HG02571 (cell line): ENCODE data around the gene TOMM5.
A peak's percentile ranks its signal among the peaks of the same experiment; 100 is the strongest.
"Not testable (repeated sequence)": the region's sequence is repeated elsewhere in the genome, so short reads cannot be mapped to it uniquely, and the experiment has no call there.

ENCODE experiments used
- ATAC-seq: cut with Tn5 transposase; IDR thresholded peaks from one replicate; pipeline ENCODE4 v1.9.1; 2021; ENCODE audit warnings: mild to moderate bottlenecking, moderate library complexity; ENCODE audit not compliant: unreplicated experiment

Gene TOMM5

GRCh38 chr9:37617161-37617560, 24.8 kb upstream of the TOMM5 start:
- ATAC-seq: no peak

- ATAC-seq: no peak
These were observed 19.6 kb upstream of the TOMM5 start for GRCh38 chr9:37611961-37612360.

GRCh38 chr9:37611014-37611413, 18.6 kb upstream of the TOMM5 start:
- no peak for ATAC-seq

- ATAC-seq: no peak
These were observed 17.5 kb upstream of the TOMM5 start for GRCh38 chr9:37609735-37610397.

GRCh38 chr9:37608250-37608649, 15.9 kb upstream of the TOMM5 start:
- no peak for ATAC-seq

GRCh38 chr9:37604296-37604695, 11.9 kb upstream of the TOMM5 start:
- no peak for ATAC-seq

- ATAC-seq: no peak
These were observed 10.4 kb upstream of the TOMM5 start for GRCh38 chr9:37602817-37603216.

- not testable (repeated sequence) for ATAC-seq
These were observed 9.7 kb upstream of the TOMM5 start for GRCh38 chr9:37602061-37602460.

DNA sequence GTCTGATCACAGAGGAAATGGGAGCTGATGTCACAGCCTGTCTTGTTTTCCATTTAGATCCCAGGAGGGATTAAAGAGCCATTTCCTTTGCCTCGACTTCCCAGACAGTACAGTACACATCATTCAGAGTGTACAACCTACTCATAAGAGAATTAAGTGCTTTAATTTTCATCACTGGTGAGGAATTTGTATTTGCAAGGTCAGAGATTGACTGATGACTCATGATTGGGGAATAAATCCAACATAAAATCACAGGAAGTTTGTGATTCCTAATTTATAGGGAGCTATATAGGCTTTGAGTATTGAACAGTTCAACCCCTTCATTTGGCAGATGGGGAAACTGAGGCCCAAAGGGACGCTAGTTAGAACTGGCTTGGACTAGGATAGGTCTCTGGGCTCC, 4.1 kb upstream of the TOMM5 start:
- no peak for ATAC-seq

- no peak for ATAC-seq
These were observed 1.6 kb upstream of the TOMM5 start for GRCh38 chr9:37593883-37594448.

DNA sequence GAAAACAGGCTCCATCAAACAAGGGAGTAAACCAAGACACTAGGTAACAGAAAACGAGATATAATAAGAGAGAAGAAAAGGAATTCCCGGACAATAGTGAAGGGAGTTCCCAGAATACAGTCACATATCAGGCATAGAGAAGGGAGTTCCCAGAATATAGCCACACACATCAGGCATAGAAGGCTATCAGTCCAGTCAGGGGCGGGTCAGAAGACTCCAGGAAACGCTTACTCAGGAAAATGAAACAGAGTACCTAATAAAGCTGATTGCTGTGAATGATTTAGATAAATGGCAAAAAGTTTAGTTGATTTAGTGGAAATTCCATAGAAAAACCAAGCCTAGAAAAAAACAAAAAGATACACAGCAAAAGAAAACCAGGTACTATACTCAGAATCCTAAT, 4.9 kb downstream of the TOMM5 start:
- no peak for ATAC-seq

DNA sequence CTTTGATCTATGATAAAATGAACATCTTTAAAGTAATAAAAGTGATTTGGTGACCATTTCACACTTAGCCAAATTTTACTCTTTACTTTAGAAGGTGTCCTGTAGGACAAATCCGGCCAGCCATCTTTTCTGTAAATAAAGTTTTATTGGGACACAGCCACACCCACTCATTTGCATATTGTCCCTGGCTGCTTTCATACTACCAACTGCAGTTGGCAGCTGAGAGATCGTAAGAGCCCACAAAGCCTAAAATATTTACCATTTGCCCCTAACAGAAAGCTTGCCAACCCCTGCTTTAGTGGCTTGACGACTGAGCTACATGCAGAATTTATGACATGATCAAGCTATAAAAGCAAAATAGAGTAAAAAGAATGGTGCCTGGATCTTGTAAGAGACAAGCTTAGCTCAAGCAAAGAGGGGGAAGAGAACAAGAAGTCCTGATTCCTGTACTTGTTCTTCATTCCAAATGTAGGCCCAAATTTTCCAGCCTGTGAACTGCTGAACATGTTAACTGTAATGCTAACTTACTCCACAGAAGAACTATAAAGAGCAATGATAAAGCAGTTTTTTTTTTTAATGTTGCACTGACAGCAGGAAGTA, 8.8 kb downstream of the TOMM5 start:
- ATAC-seq: no peak

DNA sequence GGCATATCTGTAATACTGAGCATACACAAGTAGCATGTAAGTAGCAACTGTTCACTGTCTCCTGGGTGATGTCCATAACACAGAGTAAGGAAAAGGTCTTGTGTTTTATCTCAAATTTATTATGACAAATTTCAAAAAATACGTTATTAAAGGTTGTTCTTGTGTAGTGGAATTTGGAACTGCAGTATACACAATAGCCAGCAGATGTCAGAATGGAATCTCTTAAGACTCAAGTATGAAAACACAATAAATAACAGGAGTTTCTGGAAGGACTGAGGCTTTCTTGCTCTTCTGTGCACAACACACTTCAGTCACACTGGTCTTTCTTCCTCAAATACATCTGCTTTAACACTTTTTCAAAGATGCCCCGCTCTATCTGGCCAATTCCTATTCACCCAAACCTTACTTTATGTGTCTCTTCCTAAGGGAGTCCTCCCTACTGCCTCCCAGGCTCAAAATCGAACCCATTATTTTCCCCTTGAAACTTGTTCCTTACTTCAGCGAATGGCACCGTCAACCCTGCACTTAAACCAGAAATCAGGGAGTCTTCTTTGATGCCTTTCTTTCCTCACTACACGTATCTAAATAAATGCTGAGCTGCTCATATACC, 9.7 kb downstream of the TOMM5 start:
- no peak for ATAC-seq

- ATAC-seq: peak; percentile 79
These were observed 16.3 kb downstream of the TOMM5 start, which contains the start of gene FBXO10 for GRCh38 chr9:37575921-37576721. FBXO10 (minus strand) TSS chr9:37576380; CDS start chr9:37541768, 34,612 bp downstream.

DNA sequence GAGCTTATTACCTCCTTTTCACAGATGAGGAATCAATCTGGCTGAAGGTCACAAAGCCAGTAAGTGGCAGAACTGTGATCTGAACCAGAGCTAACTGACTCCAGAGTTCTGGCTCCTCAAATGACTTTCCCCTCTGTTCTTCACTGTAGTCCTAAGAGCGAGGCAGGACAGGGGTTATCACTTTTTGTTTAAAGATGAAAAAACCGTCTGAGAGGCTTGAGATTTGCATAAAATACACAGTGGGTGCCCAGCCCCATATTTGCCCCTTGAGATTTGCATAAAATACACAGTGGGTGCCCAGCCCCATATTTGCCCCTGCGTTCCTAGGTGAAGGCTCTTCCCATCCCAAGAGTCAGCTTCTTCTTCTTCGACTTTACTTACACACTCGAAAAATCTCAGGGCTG, 16.9 kb downstream of the TOMM5 start:
- ATAC-seq: peak; percentile 60

DNA sequence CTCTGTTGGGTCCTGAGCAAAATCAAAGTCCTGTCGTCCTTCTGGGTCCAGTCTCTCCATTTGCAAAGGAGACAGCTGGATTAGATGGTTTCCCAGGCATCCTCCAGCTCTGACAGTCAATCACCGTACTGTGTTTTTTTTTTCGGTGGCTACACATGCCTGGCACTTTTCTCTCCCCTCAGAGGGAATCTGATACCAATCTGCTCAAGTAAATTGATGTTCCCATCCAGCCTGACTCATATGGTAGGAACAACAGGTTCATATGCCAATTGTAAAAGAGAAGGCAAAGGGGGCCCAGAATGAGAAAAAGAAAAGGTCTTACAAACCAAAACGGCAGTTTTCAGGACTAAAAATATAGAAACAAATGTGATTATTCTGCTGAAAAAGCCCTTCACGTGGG, 17.4 kb downstream of the TOMM5 start:
- no peak for ATAC-seq

- ATAC-seq: no peak
These were observed 18.1 kb downstream of the TOMM5 start for GRCh38 chr9:37574241-37574721.

- no peak for ATAC-seq
These were observed 21.1 kb downstream of the TOMM5 start for GRCh38 chr9:37571282-37571681.

DNA sequence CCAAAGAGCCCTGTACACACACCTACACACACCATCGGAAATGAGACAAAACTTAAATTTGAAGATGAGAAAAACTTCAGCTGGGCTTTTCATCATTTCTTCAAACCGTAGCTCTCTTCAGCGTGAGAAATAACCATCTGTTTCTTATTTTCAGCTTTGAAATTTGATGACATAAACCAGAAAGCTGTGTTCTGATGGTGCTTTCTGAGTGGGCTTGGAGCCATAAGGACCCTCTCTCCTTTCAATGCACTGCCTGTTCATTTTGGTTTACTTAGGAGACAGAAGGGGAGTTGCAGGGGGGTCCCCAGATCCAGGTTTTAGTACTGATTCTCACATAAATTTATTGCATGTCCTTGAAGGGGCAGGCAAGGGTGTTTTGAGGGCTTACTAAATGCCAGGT, 25.7 kb downstream of the TOMM5 start:
- ATAC-seq: no peak

DNA sequence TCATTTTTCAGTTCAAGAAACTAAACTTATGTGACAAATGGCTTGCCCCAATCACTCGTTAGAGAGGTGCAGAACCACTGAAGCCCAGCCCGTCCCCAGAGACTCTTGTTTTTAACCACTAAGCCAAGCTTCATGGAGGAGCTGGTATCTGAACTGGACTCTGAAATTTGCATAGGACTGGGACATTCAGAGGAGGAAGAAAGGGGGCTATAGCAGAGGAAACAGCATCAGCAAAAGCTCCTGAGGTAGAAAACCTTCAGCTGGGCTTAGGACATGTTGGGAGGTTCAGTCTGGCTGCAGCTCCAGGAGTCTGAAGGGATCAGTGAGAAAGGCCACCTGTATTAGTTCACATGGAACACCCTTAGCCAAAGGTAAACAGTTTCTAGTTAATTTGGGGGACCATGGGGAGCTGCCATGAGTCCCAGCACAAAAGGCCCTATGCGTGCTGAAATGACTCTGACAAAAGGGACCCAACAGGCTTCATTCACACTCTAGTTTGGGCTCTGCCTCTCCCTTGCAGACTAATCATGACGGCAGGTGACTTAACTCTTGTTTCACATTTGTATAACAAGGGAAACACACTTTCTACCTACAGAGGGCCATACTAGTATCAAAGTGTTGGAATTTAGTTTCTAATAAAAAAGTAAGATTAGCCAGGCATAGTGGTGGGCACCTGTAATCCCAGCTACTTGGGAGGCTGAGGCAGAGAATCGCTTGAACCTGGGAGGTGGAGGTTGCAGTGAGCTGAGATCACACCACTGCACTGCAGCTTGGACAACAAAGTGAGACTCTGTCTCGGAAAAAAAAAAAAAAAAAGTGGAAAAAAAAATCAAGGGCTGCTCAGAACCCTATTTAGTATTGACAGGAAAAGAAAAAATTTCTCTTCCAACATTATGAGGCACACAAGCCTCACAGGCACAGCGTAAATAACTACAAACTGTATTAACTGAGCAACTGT, 26.5 kb downstream of the TOMM5 start:
- no peak for ATAC-seq
